Measurements from ENCODE around the gene METTL27.

DNA sequence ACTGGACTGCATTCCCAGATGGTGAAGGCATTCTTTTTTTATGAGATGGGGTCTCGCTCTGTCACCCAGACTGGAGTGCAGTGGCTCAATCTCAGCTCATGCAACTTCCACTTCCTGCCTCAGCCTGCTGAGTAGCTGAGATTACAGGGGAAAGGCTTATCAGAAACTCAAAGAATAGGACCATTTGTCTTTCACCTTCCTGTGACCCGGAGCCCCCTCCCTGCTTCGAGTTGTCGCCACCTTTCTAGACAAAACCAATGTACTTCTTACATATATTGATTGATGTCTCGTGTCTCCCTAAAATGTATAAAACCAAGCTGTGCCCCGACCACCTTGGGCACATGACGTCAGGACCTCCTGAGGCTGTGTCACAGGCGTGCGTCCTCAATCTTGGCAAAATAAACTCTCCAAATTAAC, 1.8 kb upstream of the METTL27 start:
- TF ChIP-seq GATA3 (IDR thresholded peaks at IDR 0.05; ENCODE audit: low read depth, low read length) = no peak
- no peak for TF ChIP-seq GATA2 (IDR thresholded peaks at IDR 0.05; ENCODE audit: low read depth, low read length)
